Panc1 (cell line): ENCODE data around the gene SMIM5. TPM values are rescaled to one million over a fixed set of nuclear protein-coding genes. Genes with fewer than 3 reads are reported as not detected.

Experiments used
- ATAC-seq: fragments of 200-7000 bp; cut with Tn5 transposase; 2 replicates; pipeline ENCODE4 v1.9.1; 2020; ENCODE audit warnings: mild to moderate bottlenecking, moderate library complexity
- BruUV-seq: library from RNA; stranded (reverse); fragments of 400-500 nt; replicated peaks from 2 replicates; lab custom pipeline; 2021; lab: Mats Ljungman, UMichigan
- CTCF ChIA-PET: fragments of 300-600 bp; sonication (Branson Sonifier 250); formaldehyde crosslinking; loops from one replicate; lab custom pipeline; 2022; ENCODE audit warnings: antibody characterized with exemption; lab: Charles Lee
- POLR2A ChIA-PET: fragments of 300-600 bp; sonication (Branson Sonifier 250); formaldehyde crosslinking; loops from one replicate; lab custom pipeline; 2022; ENCODE audit warnings: antibody characterized with exemption; lab: Charles Lee
- DNase-seq: peaks from one replicate; pipeline ENCODE4 v3.0.0-alpha.2; 2010; ENCODE audit warnings: low read depth, low spot score
- H3K27ac ChIP-seq: 2 replicates; pipeline ENCODE4 v1.5.1; 2011; ENCODE audit warnings: mild to moderate bottlenecking, low read length, inconsistent platforms
- H3K27me3 ChIP-seq: fragments of 200-500 bp; sonication (Bioruptor generic); 2 replicates; pipeline ENCODE4 v1.6.0; 2014; ENCODE audit warnings: low read length, inconsistent platforms; ENCODE audit not compliant: control insufficient read depth, insufficient read depth
- H3K36me3 ChIP-seq: fragments of 200-500 bp; sonication (Bioruptor generic); 2 replicates; pipeline ENCODE4 v1.5.1; 2014; ENCODE audit warnings: inconsistent platforms, mild to moderate bottlenecking, low read length, moderate library complexity; ENCODE audit not compliant: control insufficient read depth, insufficient read depth
- H3K4me1 ChIP-seq: 2 replicates; pipeline ENCODE4 v1.5.1; 2011; ENCODE audit warnings: inconsistent platforms, mild to moderate bottlenecking, low read length, moderate library complexity; ENCODE audit not compliant: control insufficient read depth, insufficient read depth
- H3K4me3 ChIP-seq, 2 experiments: 2 replicates each; pipeline ENCODE4 v1.5.1; 2011 to 2012; ENCODE audit warnings: low read depth in 2 of 2, low read length in 2 of 2, mild to moderate bottlenecking in 2 of 2, inconsistent platforms in 1 of 2, moderate library complexity in 1 of 2
- H3K9me3 ChIP-seq: fragments of 200-500 bp; sonication (Bioruptor generic); 2 replicates; pipeline ENCODE4 v1.5.1; 2014; ENCODE audit warnings: low read depth, mild to moderate bottlenecking, inconsistent platforms, low read length, moderate library complexity; ENCODE audit not compliant: control insufficient read depth, insufficient read depth
- POLR2AphosphoS5 ChIP-seq: IDR thresholded peaks from 2 replicates; pipeline ENCODE4 v1.6.1; 2012; ENCODE audit warnings: mild to moderate bottlenecking, low read depth, low read length, moderate library complexity
- SIN3A ChIP-seq: IDR thresholded peaks from 2 replicates; pipeline ENCODE4 v1.6.1; 2012; ENCODE audit warnings: low read depth, mild to moderate bottlenecking, low read length, moderate library complexity, borderline replicate concordance; ENCODE audit not compliant: insufficient read depth
- TCF7L2 ChIP-seq: IDR thresholded peaks from 2 replicates; pipeline ENCODE4 v1.6.1; 2011; ENCODE audit warnings: mild to moderate bottlenecking, low read depth, low read length, inconsistent platforms
- in situ Hi-C: cut with HindIII; loops from 2 replicates; pipeline ENCODE4 v1.10.0; 2016; ENCODE audit warnings: low sequenced_read_pairs, low pct_unique_long_range_greater_than_20kb
- intact Hi-C: fragments of 100-400 bp; cut with micrococcal nuclease; formaldehyde crosslinking; loops from one replicate; pipeline ENCODE4 v1.10.0; 2022; ENCODE audit not compliant: unreplicated experiment
- total RNA-seq: library from RNA; stranded (reverse); gene quantifications from one replicate; pipeline ENCODE4 v1.2.1, GENCODE V29; 2021; ENCODE audit not compliant: unreplicated experiment
- TF ChIP-seq, protein P1 (sequence below), 2 experiments: IDR thresholded peaks; 2 replicates each; pipeline ENCODE4 v1.6.1; 2011 to 2012; ENCODE audit warnings: low read depth in 2 of 2, control low read depth in 1 of 2, low read length in 1 of 2, mild to moderate bottlenecking in 1 of 2, moderate library complexity in 1 of 2; ENCODE audit not compliant: insufficient read depth in 1 of 2
- TF ChIP-seq, protein P2 (sequence below): fragments of 450-650 bp; IDR thresholded peaks from 2 replicates; pipeline ENCODE4 v1.5.1; 2017; ENCODE audit warnings: mild to moderate bottlenecking

Gene SMIM5
- total RNA-seq, 1 experiment from 2014 or later: 0.10 TPM

DNA sequence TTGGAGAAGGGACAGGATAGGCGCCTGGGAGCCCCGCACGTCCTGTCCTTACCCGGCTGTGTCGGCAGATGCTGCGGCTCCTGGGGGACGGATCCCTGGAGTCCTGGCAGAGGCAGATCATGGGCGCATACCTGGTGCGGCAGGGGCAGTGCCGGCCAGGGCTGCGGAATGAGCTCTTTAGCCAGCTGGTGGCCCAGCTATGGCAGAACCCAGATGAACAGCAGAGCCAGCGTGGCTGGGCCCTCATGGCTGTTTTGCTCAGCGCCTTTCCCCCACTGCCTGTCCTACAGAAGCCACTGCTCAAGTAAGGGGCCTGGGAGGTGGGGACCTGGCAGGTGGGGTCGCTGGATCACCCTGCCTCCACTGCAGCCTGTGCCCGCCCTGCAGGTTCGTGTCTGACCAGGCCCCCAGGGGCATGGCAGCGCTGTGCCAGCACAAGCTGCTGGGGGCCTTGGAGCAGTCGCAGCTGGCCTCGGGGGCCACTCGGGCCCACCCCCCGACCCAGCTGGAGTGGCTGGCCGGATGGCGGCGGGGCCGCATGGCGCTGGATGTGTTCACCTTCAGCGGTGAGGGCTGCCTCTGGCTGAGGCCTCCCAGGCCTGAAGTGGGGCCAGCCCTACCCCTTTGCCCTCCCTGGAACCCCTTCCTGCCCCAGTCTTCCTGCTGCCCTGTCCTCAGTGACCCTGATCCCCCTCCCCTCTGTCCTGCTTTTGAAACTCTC lies 20.2 kb upstream of the SMIM5 start:
- ATAC-seq (no peak), DNase-seq (no peak)
- H3K36me3 ChIP-seq: no peaks in the 10 kb centered on the region
- no peak overlapping the region for H3K4me3 ChIP-seq
- no TSS peak for BruUV-seq
- no peaks in the 10 kb centered on the region for H3K4me1 ChIP-seq
- H3K27me3 ChIP-seq: no peaks in the 10 kb centered on the region
- in situ Hi-C loops: no loop called here
- ChIA-PET CTCF (interaction anchor here (1.5 to 2.3 kb wide), 2 partner anchors 12 to 17 kb away, joined by 5 to 12 read pairs; no protein-coding TSS in a partner anchor), POLR2A (interaction anchor here (0.6 to 0.7 kb wide), 2 partner anchors 30 to 265 kb away, joined by 4 read pairs; no protein-coding TSS in a partner anchor)
- TF ChIP-seq TCF7L2: no peak
- TF ChIP-seq SIN3A: no peak
- TF ChIP-seq POLR2AphosphoS5: no peak
- TF ChIP-seq, protein P1, sequence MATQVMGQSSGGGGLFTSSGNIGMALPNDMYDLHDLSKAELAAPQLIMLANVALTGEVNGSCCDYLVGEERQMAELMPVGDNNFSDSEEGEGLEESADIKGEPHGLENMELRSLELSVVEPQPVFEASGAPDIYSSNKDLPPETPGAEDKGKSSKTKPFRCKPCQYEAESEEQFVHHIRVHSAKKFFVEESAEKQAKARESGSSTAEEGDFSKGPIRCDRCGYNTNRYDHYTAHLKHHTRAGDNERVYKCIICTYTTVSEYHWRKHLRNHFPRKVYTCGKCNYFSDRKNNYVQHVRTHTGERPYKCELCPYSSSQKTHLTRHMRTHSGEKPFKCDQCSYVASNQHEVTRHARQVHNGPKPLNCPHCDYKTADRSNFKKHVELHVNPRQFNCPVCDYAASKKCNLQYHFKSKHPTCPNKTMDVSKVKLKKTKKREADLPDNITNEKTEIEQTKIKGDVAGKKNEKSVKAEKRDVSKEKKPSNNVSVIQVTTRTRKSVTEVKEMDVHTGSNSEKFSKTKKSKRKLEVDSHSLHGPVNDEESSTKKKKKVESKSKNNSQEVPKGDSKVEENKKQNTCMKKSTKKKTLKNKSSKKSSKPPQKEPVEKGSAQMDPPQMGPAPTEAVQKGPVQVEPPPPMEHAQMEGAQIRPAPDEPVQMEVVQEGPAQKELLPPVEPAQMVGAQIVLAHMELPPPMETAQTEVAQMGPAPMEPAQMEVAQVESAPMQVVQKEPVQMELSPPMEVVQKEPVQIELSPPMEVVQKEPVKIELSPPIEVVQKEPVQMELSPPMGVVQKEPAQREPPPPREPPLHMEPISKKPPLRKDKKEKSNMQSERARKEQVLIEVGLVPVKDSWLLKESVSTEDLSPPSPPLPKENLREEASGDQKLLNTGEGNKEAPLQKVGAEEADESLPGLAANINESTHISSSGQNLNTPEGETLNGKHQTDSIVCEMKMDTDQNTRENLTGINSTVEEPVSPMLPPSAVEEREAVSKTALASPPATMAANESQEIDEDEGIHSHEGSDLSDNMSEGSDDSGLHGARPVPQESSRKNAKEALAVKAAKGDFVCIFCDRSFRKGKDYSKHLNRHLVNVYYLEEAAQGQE (IDR thresholded peaks at IDR 0.05; ENCODE audit: insufficient read depth in 1 of 2, low read depth in 2 of 2, low read length in 1 of 2): no peak
- TF ChIP-seq, protein P2, sequence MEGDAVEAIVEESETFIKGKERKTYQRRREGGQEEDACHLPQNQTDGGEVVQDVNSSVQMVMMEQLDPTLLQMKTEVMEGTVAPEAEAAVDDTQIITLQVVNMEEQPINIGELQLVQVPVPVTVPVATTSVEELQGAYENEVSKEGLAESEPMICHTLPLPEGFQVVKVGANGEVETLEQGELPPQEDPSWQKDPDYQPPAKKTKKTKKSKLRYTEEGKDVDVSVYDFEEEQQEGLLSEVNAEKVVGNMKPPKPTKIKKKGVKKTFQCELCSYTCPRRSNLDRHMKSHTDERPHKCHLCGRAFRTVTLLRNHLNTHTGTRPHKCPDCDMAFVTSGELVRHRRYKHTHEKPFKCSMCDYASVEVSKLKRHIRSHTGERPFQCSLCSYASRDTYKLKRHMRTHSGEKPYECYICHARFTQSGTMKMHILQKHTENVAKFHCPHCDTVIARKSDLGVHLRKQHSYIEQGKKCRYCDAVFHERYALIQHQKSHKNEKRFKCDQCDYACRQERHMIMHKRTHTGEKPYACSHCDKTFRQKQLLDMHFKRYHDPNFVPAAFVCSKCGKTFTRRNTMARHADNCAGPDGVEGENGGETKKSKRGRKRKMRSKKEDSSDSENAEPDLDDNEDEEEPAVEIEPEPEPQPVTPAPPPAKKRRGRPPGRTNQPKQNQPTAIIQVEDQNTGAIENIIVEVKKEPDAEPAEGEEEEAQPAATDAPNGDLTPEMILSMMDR: no peak
- intact Hi-C loops: no loop called here
- no peaks in the 10 kb centered on the region for H3K9me3 ChIP-seq
- no peak overlapping the region for H3K27ac ChIP-seq

DNA sequence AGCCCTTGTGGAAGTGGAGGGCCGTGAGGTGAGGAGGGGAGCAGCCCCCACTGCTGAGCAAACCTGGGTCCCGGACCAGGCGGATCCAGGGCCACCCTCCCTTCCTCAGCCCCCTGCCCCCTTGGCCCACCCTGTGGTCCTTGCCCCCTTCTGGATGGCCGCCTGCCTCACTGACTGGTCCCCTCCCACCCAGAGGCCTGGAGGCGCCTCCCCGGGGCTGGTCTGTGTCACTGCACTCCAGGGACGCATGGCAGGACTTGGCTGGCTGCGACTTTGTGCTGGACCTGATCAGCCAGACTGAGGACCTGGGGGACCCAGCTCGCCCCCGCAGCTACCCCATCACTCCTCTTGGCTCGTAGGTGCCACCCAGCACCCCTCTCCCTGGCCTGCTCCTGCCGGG lies 19.2 kb upstream of the SMIM5 start:
- BruUV-seq: no TSS peak
- in situ Hi-C loops (no loop called here), intact Hi-C loops (no loop called here)
- H3K4me3 ChIP-seq: no peak overlapping the region
- no peaks in the 10 kb centered on the region for H3K36me3 ChIP-seq
- H3K9me3 ChIP-seq: no peaks in the 10 kb centered on the region
- DNase-seq: no peak
- no peaks in the 10 kb centered on the region for H3K4me1 ChIP-seq
- POLR2A ChIA-PET: no interaction called here
- H3K27ac ChIP-seq: no peak overlapping the region
- TF ChIP-seq, protein P2: no peak; the same call in 1 of the 2 replicates
- TF ChIP-seq, protein P1 (IDR thresholded peaks at IDR 0.05; ENCODE audit: insufficient read depth in 1 of 2, low read depth in 2 of 2, low read length in 1 of 2): no peak
- no peak for TF ChIP-seq TCF7L2
- TF ChIP-seq POLR2AphosphoS5: no peak
- no peak for TF ChIP-seq SIN3A
- CTCF ChIA-PET: interaction anchor here (1.5 to 2.3 kb wide), 2 partner anchors 13 to 18 kb away, joined by 5 to 12 read pairs; no protein-coding TSS in a partner anchor
- no peaks in the 10 kb centered on the region for H3K27me3 ChIP-seq
- ATAC-seq: peak; percentile 44; the same call in 1 of the 2 replicates
